HG02678 (cell line): ENCODE measurements around the gene FOXL2NB.

Source experiments
- ATAC-seq: cut with Tn5 transposase; IDR thresholded peaks from one replicate; pipeline ENCODE4 v1.9.1; 2021; ENCODE audit warnings: mild to moderate bottlenecking, moderate library complexity; ENCODE audit not compliant: unreplicated experiment

FOXL2NB gene

GRCh38 chr3:138928727-138929372 lies 18.2 kb upstream of the FOXL2NB start:
- no peak for ATAC-seq

- ATAC-seq, result no peak
Measured at GRCh38 chr3:138933068-138933668, 13.8 kb upstream of the FOXL2NB start.

GRCh38 chr3:138933981-138934691 lies 12.9 kb upstream of the FOXL2NB start:
- no peak for ATAC-seq

- ATAC-seq, result no peak
Measured at GRCh38 chr3:138935505-138935862, 11.5 kb upstream of the FOXL2NB start.

GRCh38 chr3:138935863-138936740 lies 10.9 kb upstream of the FOXL2NB start:
- ATAC-seq, result peak; percentile 76

GRCh38 chr3:138936741-138937689 lies 10.0 kb upstream of the FOXL2NB start:
- ATAC-seq, result no peak

GRCh38 chr3:138937690-138938055 lies 9.3 kb upstream of the FOXL2NB start:
- ATAC-seq, result no peak

GRCh38 chr3:138938056-138938876 lies 8.8 kb upstream of the FOXL2NB start:
- ATAC-seq, result no peak

- no peak for ATAC-seq
Measured at GRCh38 chr3:138938877-138939560, 8.0 kb upstream of the FOXL2NB start.

GRCh38 chr3:138939561-138940241 lies 7.3 kb upstream of the FOXL2NB start:
- no peak for ATAC-seq

GRCh38 chr3:138940446-138940845 lies 6.6 kb upstream of the FOXL2NB start:
- no peak for ATAC-seq

- no peak for ATAC-seq
Measured at GRCh38 chr3:138941259-138941885, 5.6 kb upstream of the FOXL2NB start.

- no peak for ATAC-seq
Measured at GRCh38 chr3:138942271-138942670, 4.7 kb upstream of the FOXL2NB start.

- no peak for ATAC-seq
Measured at GRCh38 chr3:138942861-138943623, 4.0 kb upstream of the FOXL2NB start.

GRCh38 chr3:138943724-138944653 lies 3.0 kb upstream of the FOXL2NB start:
- ATAC-seq, result no peak

- ATAC-seq, result no peak
Measured at GRCh38 chr3:138944654-138944928, 2.4 kb upstream of the FOXL2NB start.
